PC-3 (cell line): Measurements from ENCODE around the gene ATP6V0E1.

Experiments used
- EZH2 ChIP-seq: fragments of 300-600 bp; sonication (generic); IDR thresholded peaks from one replicate; pipeline ENCODE4 v1.6.1; 2017; ENCODE audit warnings: antibody characterized with exemption, mild to moderate bottlenecking, low read length; ENCODE audit not compliant: unreplicated experiment
- EZH2phosphoT487 ChIP-seq: fragments of 300-600 bp; sonication (generic); IDR thresholded peaks from 2 replicates; pipeline ENCODE4 v1.6.1; 2018; ENCODE audit warnings: mild to moderate bottlenecking, antibody characterized with exemption, low read length, borderline replicate concordance
- TF ChIP-seq, protein P1 (sequence below): fragments of 300-600 bp; sonication (generic); conservative IDR thresholded peaks from 2 replicates; pipeline ENCODE4 v1.5.1; 2017; ENCODE audit warnings: antibody characterized with exemption, low read depth, mild to moderate bottlenecking, low read length

- TF ChIP-seq, protein P1, sequence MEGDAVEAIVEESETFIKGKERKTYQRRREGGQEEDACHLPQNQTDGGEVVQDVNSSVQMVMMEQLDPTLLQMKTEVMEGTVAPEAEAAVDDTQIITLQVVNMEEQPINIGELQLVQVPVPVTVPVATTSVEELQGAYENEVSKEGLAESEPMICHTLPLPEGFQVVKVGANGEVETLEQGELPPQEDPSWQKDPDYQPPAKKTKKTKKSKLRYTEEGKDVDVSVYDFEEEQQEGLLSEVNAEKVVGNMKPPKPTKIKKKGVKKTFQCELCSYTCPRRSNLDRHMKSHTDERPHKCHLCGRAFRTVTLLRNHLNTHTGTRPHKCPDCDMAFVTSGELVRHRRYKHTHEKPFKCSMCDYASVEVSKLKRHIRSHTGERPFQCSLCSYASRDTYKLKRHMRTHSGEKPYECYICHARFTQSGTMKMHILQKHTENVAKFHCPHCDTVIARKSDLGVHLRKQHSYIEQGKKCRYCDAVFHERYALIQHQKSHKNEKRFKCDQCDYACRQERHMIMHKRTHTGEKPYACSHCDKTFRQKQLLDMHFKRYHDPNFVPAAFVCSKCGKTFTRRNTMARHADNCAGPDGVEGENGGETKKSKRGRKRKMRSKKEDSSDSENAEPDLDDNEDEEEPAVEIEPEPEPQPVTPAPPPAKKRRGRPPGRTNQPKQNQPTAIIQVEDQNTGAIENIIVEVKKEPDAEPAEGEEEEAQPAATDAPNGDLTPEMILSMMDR = no peak
- TF ChIP-seq EZH2 = no peak
- TF ChIP-seq EZH2phosphoT487 = no peak
These were observed 67.2 kb downstream of the ATP6V0E1 start for GRCh38 chr5:173050791-173051190.
